CD4-positive, alpha-beta T cell (primary cell): Measurements from ENCODE around the gene NAV2. TPM values are rescaled to one million over a fixed set of nuclear protein-coding genes. Genes with fewer than 3 reads are reported as not detected.

ENCODE experiments used
- ATAC-seq: fragments of 200-7000 bp; cut with Tn5 transposase; one replicate; pipeline ENCODE4 v1.10.0; 2022; ENCODE audit warnings: mild to moderate bottlenecking; ENCODE audit not compliant: poor library complexity
- CTCF ChIA-PET: fragments of 350-600 bp; sonication (Branson Sonifier 250); formaldehyde crosslinking; loops from one replicate; lab custom pipeline; 2021; ENCODE audit warnings: antibody characterized with exemption, inconsistent platforms; lab: Charles Lee
- POLR2A ChIA-PET: fragments of 350-600 bp; sonication (Branson Sonifier 250); formaldehyde crosslinking; loops from one replicate; lab custom pipeline; 2021; ENCODE audit warnings: antibody characterized with exemption, inconsistent platforms; lab: Charles Lee
- DNase-seq, 14 experiments: peaks; one replicate each; pipeline ENCODE4 v3.0.0-alpha.2; 2013 to 2020; ENCODE audit warnings: mixed read lengths in 2 of 14
- H3K27ac ChIP-seq, 2 donors: one replicate each; pipeline versions ENCODE4 v1.5.1 to v1.7.0; 2013; ENCODE audit warnings: low read length in 2 of 2, low read depth in 1 of 2, mild to moderate bottlenecking in 1 of 2
- H3K27me3 ChIP-seq, 2 experiments: 1 replicate in 1 of 2; 2 replicates in 1 of 2; pipeline versions ENCODE4 v1.6.1 to v1.7.0; 2013; ENCODE audit warnings: low read length in 2 of 2, control low read depth in 1 of 2, mild to moderate bottlenecking in 1 of 2, moderate library complexity in 1 of 2; ENCODE audit not compliant: insufficient read depth in 2 of 2, control insufficient read depth in 1 of 2
- H3K36me3 ChIP-seq: one replicate; pipeline ENCODE4 v1.6.1; 2013; ENCODE audit warnings: low read length, control low read depth; ENCODE audit not compliant: insufficient read depth
- H3K4me1 ChIP-seq: one replicate; pipeline ENCODE4 v1.6.1; 2013; ENCODE audit warnings: low read length, control low read depth; ENCODE audit not compliant: insufficient read depth
- H3K4me3 ChIP-seq: one replicate; pipeline ENCODE4 v1.5.1; 2013; ENCODE audit warnings: mild to moderate bottlenecking, low read length, moderate library complexity
- H3K9me3 ChIP-seq, 2 experiments: 1 replicate in 1 of 2; 2 replicates in 1 of 2; pipeline versions ENCODE4 v1.6.1 to v1.7.0; 2013; ENCODE audit warnings: low read length in 2 of 2, mild to moderate bottlenecking in 2 of 2, control low read depth in 1 of 2, moderate library complexity in 1 of 2; ENCODE audit not compliant: control insufficient read depth in 1 of 2, insufficient read depth in 1 of 2
- H3K27ac Mint-ChIP-seq: one replicate; pipeline ENCODE4 v1.8.0; 2020; ENCODE audit warnings: mixed read lengths
- H3K27me3 Mint-ChIP-seq: one replicate; pipeline ENCODE4 v1.8.0; 2021; ENCODE audit warnings: mixed read lengths
- H3K36me3 Mint-ChIP-seq: one replicate; pipeline ENCODE4 v1.8.0; 2021; ENCODE audit warnings: low read depth, mixed read lengths
- H3K4me1 Mint-ChIP-seq: one replicate; pipeline ENCODE4 v1.8.0; 2021; ENCODE audit warnings: low read depth, mixed read lengths
- H3K4me3 Mint-ChIP-seq: one replicate; pipeline ENCODE4 v1.8.0; 2020; ENCODE audit warnings: mild to moderate bottlenecking, mixed read lengths
- H3K9me3 Mint-ChIP-seq: one replicate; pipeline ENCODE4 v1.8.0; 2020; ENCODE audit warnings: mixed read lengths
- CTCF ChIP-seq: fragments of 200-600 bp; IDR thresholded peaks from one replicate; pipeline ENCODE4 v1.8.0; 2022; ENCODE audit warnings: antibody characterized with exemption, mild to moderate bottlenecking
- intact Hi-C, 2 experiments: fragments of 100-400 bp; cut with DNase I in 1 of 2; cut with micrococcal nuclease in 1 of 2; formaldehyde crosslinking; loops; one replicate each; pipeline versions ENCODE4 v1.15.1 to v1.9.0; 2023 to 2025; cut with DNase I, micrococcal nuclease
- total RNA-seq, 174 experiments: library from RNA in 2 of 174; stranded (reverse) in 2 of 174; gene quantifications; one replicate each; pipeline ENCODE4 v1.2.3 and lab custom pipeline; 2021 to 2026

The NAV2 gene
- total RNA-seq, 2 experiments from 2014 or later, result 0.55 to 0.64 TPM

- TF ChIP-seq CTCF, result no peak
- no peak for ATAC-seq
- Histone ChIP-seq H3K27me3 (peaks cover 7 to 13% of the 10 kb centered on the region in 2 experiments), H3K36me3 (no peaks in the 10 kb centered on the region), H3K27ac (no peak overlapping the region), H3K9me3 (no peaks in the 10 kb centered on the region), H3K4me3 (no peak overlapping the region), H3K4me1 (no peaks in the 10 kb centered on the region)
- Mint-ChIP-seq H3K4me3 (no peak overlapping the region), H3K9me3 (no peaks in the 10 kb centered on the region), H3K4me1 (no peaks in the 10 kb centered on the region), H3K27ac (no peak overlapping the region), H3K36me3 (no peaks in the 10 kb centered on the region), H3K27me3 (peaks cover 49% of the 10 kb centered on the region)
- POLR2A ChIA-PET, result no interaction called here
- DNase-seq, result no peak
- CTCF ChIA-PET, result no interaction called here
- intact Hi-C loops, result no loop called here
Observed at GRCh38 chr11:19770277-19770676, 57.6 kb downstream of the NAV2 start.

GRCh38 chr11:19771463-19771862 is 58.8 kb downstream of the NAV2 start:
- Mint-ChIP-seq H3K4me1 (no peaks in the 10 kb centered on the region), H3K4me3 (no peak overlapping the region), H3K9me3 (no peaks in the 10 kb centered on the region), H3K36me3 (no peaks in the 10 kb centered on the region), H3K27ac (no peak overlapping the region), H3K27me3 (peaks cover 57% of the 10 kb centered on the region)
- intact Hi-C loops, result no loop called here
- no peak overlapping the region for H3K4me3 ChIP-seq
- no peaks in the 10 kb centered on the region for H3K36me3 ChIP-seq
- no peak for ATAC-seq
- POLR2A ChIA-PET, result no interaction called here
- no peaks in the 10 kb centered on the region for H3K9me3 ChIP-seq
- H3K4me1 ChIP-seq, result no peaks in the 10 kb centered on the region
- CTCF ChIA-PET, result no interaction called here
- no peak for DNase-seq
- H3K27ac ChIP-seq, result no peak overlapping the region
- H3K27me3 ChIP-seq, result peaks cover 12 to 23% of the 10 kb centered on the region in 2 experiments
- no peak for TF ChIP-seq CTCF

GRCh38 chr11:19772480-19772879 is 59.8 kb downstream of the NAV2 start:
- peaks cover 54% of the 10 kb centered on the region for H3K27me3 Mint-ChIP-seq
- H3K27ac ChIP-seq, result no peak overlapping the region
- no peak overlapping the region for H3K4me3 ChIP-seq
- no peaks in the 10 kb centered on the region for H3K9me3 Mint-ChIP-seq
- intact Hi-C loops, result no loop called here
- no peak for TF ChIP-seq CTCF
- no peaks in the 10 kb centered on the region for H3K36me3 ChIP-seq
- H3K36me3 Mint-ChIP-seq, result no peaks in the 10 kb centered on the region
- H3K9me3 ChIP-seq, result no peaks in the 10 kb centered on the region
- H3K4me1 ChIP-seq, result peaks cover 4% of the 10 kb centered on the region
- H3K4me1 Mint-ChIP-seq, result no peaks in the 10 kb centered on the region
- ChIA-PET POLR2A (no interaction called here), CTCF (no interaction called here)
- H3K4me3 Mint-ChIP-seq, result no peak overlapping the region
- DNase-seq (no peak), ATAC-seq (no peak)
- no peak overlapping the region for H3K27ac Mint-ChIP-seq
- peaks cover 13 to 23% of the 10 kb centered on the region in 2 experiments for H3K27me3 ChIP-seq
